Lower lobe of right lung (tissue), 2 donors: ENCODE results near the gene C17orf75. TPM values are rescaled to one million over a fixed set of nuclear protein-coding genes. Genes with fewer than 3 reads are reported as not detected.

ENCODE experiments used
- ATAC-seq, 2 donors: fragments of 200-7000 bp; cut with Tn5 transposase; one replicate each; pipeline ENCODE4 v1.9.1; 2020 to 2022; ENCODE audit warnings: mild to moderate bottlenecking in 2 of 2, moderate library complexity in 2 of 2
- DNase-seq: peaks from one replicate; pipeline ENCODE4 v3.0.0-alpha.2; 2020
- H3K27ac ChIP-seq: fragments of 200-600 bp; one replicate; pipeline ENCODE4 v1.8.0; 2022
- H3K27me3 ChIP-seq: fragments of 200-600 bp; one replicate; pipeline ENCODE4 v1.8.0; 2022; ENCODE audit warnings: low read depth
- H3K36me3 ChIP-seq: fragments of 200-600 bp; one replicate; pipeline ENCODE4 v1.8.0; 2022; ENCODE audit warnings: mild to moderate bottlenecking
- H3K4me1 ChIP-seq: fragments of 200-600 bp; one replicate; pipeline ENCODE4 v1.8.0; 2022
- H3K4me3 ChIP-seq: fragments of 200-600 bp; one replicate; pipeline ENCODE4 v1.8.0; 2022; ENCODE audit warnings: mild to moderate bottlenecking
- H3K9me3 ChIP-seq: fragments of 200-600 bp; one replicate; pipeline ENCODE4 v1.8.0; 2022
- intact Hi-C: fragments of 100-400 bp; cut with DNase I; formaldehyde crosslinking; loops from one replicate; pipeline ENCODE4 v1.11.0; 2022
- total RNA-seq: library from RNA; stranded (reverse); fragmentation: NEBNext Ultra II Directional; extraction: Animal tissue kit (Norgen Biotek cat#: 25700); gene quantifications from one replicate; pipeline ENCODE4 v1.2.1, GENCODE V29; 2021
- TF ChIP-seq, protein P1 (sequence below): fragments of 200-600 bp; IDR thresholded peaks from one replicate; pipeline ENCODE4 v1.8.0; 2022; ENCODE audit warnings: antibody characterized with exemption, mild to moderate bottlenecking
- donor health status: DM: no; HTN: yes; CAD: no; lungs with severe emphysema.

Gene C17orf75
- total RNA-seq, 1 donor from 2014 or later = 11.7 TPM

DNA sequence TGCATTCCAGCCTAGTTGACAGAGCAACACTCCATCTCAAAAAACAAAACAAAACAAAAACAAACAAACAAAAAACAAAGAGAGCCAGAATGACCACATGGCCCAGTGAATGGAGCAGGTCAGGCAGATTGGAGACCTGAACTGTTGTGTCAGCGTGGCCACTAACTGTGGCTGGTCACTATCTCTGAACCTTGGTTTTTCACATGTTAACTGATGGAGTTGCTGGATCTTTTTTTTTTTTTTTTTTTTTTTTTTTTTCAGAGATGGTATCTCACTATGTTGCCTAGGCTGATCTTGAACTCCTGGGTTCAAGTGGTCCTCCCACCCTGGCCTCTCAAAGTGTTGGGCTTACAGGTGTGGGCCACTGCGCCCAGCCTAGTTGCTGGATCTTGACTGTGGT is 44.5 kb downstream of the C17orf75 start:
- Histone ChIP-seq H3K27ac (no peak overlapping the region), H3K36me3 (no peaks in the 10 kb centered on the region), H3K9me3 (no peaks in the 10 kb centered on the region), H3K27me3 (no peaks in the 10 kb centered on the region), H3K4me3 (no peak overlapping the region), H3K4me1 (no peaks in the 10 kb centered on the region)
- TF ChIP-seq, protein P1, sequence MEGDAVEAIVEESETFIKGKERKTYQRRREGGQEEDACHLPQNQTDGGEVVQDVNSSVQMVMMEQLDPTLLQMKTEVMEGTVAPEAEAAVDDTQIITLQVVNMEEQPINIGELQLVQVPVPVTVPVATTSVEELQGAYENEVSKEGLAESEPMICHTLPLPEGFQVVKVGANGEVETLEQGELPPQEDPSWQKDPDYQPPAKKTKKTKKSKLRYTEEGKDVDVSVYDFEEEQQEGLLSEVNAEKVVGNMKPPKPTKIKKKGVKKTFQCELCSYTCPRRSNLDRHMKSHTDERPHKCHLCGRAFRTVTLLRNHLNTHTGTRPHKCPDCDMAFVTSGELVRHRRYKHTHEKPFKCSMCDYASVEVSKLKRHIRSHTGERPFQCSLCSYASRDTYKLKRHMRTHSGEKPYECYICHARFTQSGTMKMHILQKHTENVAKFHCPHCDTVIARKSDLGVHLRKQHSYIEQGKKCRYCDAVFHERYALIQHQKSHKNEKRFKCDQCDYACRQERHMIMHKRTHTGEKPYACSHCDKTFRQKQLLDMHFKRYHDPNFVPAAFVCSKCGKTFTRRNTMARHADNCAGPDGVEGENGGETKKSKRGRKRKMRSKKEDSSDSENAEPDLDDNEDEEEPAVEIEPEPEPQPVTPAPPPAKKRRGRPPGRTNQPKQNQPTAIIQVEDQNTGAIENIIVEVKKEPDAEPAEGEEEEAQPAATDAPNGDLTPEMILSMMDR = no peak
- ATAC-seq = no peak
- intact Hi-C loops = no loop called here
- DNase-seq = no peak

DNA sequence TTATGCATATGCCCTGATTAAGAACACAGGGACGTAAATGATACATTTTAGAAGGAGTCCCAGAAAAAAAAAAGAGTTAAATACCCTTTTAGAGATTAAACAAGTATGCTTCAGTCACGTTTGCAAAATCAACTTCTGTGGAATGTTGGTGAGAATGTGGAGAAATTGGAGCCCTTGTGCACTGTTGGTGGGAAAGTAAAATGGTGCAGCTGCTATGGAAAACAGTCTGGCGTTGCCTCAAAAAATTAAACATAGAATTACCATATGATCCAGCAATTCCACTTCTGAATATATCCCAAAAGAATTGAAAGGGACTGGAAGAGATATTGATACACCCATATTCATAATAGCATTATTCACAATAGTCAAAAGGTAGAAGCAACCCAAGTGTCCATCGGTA is 49.9 kb downstream of the C17orf75 start:
- H3K27me3 ChIP-seq = no peaks in the 10 kb centered on the region
- no peaks in the 10 kb centered on the region for H3K9me3 ChIP-seq
- intact Hi-C loops = no loop called here
- H3K36me3 ChIP-seq = no peaks in the 10 kb centered on the region
- no peak overlapping the region for H3K4me3 ChIP-seq
- ATAC-seq = no peak
- no peaks in the 10 kb centered on the region for H3K4me1 ChIP-seq
- no peak overlapping the region for H3K27ac ChIP-seq
- no peak for DNase-seq
- TF ChIP-seq, protein P1 = no peak

DNA sequence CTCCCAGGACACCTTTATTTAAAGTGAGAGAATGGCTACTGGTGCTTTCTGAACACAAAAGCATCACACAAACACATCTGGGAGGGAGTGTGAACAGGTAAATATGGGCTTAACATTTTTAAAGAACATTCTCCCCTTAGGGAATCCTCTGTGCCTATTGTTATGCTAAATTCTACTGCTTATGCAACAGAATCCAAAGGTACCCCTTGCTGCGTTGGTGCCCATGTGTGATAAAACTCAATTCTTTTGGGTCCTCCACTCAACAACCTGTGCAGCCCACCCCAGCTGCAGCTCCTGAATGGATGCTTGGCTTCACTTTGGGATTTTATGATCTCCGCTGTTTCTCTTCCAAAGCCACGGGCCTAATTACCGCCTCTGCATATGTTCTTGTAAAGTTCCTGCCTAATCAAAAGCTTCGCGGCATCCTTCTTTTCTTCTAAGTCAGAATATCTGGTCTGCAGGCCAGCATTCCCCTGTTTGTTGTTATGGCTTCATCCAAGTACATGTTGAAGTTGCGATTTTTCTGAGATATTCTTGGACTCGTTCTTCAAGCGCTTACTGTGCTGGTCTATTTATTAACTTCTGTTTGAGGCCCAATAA is 52.4 kb downstream of the C17orf75 start:
- DNase-seq (no peak), ATAC-seq (no peak)
- Histone ChIP-seq H3K9me3 (no peaks in the 10 kb centered on the region), H3K27ac (no peak overlapping the region), H3K4me1 (no peaks in the 10 kb centered on the region), H3K36me3 (no peaks in the 10 kb centered on the region), H3K4me3 (no peak overlapping the region), H3K27me3 (peaks cover 4% of the 10 kb centered on the region)
- TF ChIP-seq, protein P1 = no peak
- intact Hi-C loops = no loop called here

DNA sequence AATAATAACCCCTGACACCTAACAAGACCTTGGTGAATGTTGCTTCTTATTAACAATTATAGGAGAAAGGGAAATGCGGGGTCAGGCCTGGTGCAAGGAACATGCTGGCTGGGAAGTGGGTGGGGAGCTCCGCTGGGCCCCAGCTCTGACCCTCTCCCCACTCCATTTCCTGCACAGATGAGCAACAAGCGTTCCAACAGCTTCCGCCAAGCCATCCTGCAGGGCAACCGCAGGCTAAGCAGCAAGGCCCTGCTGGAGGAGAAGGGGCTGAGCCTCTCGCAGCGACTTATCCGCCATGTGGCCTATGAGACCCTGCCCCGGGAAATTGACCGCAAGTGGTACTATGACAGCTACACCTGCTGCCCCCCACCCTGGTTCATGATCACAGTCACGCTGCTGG is 53.4 kb downstream of the C17orf75 start:
- intact Hi-C loops = no loop called here
- H3K9me3 ChIP-seq = no peaks in the 10 kb centered on the region
- H3K4me3 ChIP-seq = no peak overlapping the region
- no peaks in the 10 kb centered on the region for H3K4me1 ChIP-seq
- H3K27ac ChIP-seq = no peak overlapping the region
- H3K36me3 ChIP-seq = no peaks in the 10 kb centered on the region
- peaks cover 4% of the 10 kb centered on the region for H3K27me3 ChIP-seq
- TF ChIP-seq, protein P1 = no peak
- no peak for ATAC-seq
- no peak for DNase-seq

DNA sequence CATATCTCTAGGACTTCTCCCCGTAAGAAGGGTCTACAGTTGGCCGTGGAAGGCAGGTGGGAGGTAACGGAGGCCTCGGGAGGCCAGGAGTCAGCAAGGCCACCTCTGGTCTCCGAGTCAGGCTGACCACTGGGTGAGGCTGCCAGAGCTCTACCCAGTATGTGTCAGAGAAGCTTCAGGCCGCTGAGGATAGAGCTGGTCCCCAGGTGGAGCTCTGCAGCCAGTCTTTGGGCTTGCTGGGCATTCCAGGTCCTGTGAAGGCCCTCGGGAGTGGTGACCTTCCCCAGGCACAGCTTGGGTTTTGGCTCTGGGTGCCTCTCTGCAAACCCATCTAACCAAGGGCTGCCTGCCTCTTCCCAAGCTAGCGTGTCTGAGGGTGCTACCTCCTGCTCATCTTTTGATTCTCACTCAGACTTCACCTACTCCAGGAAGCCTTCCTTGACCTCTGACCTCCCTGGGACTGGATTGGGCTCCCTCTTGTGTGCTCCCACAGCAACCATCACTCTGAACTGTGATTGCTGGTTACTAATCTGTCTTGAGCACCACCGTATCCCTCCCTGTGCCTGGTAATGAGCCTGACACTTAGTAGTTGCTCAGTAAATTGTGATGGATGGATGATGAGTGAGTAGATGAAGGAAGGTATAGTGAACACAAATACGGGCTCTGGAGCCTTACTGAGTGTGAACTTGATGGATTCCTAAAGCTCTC is 54.0 kb downstream of the C17orf75 start:
- no peak overlapping the region for H3K4me3 ChIP-seq
- no peak for ATAC-seq
- H3K27me3 ChIP-seq = peaks cover 4% of the 10 kb centered on the region
- H3K9me3 ChIP-seq = no peaks in the 10 kb centered on the region
- TF ChIP-seq, protein P1 = no peak
- no peaks in the 10 kb centered on the region for H3K36me3 ChIP-seq
- intact Hi-C loops = no loop called here
- H3K27ac ChIP-seq = no peak overlapping the region
- DNase-seq = no peak
- no peaks in the 10 kb centered on the region for H3K4me1 ChIP-seq
